Measurements from ENCODE around the gene PLPP3. TPM values are rescaled to one million over a fixed set of nuclear protein-coding genes. Genes with fewer than 3 reads are reported as not detected.

PLPP3 gene
- total RNA-seq, 1 donor from 2014 or later, result 4.9 TPM

GRCh38 chr1:56550138-56550858 is 29.1 kb downstream of the PLPP3 start:
- no peak for DNase-seq (ENCODE audit: low read depth)
- Histone ChIP-seq H3K4me3 (ENCODE audit: low read depth, low read length) (no peak overlapping the region), H3K36me3 (ENCODE audit: control insufficient read depth, insufficient read depth, low read length) (no peaks in the 10 kb centered on the region), H3K27me3 (ENCODE audit: control insufficient read depth, insufficient read depth, low read length) (no peaks in the 10 kb centered on the region)
- no peak for TF ChIP-seq CTCF (IDR thresholded peaks at IDR 0.05; ENCODE audit: insufficient read depth, low read length, poor library complexity, severe bottlenecking)

- TF ChIP-seq CTCF (IDR thresholded peaks at IDR 0.05; ENCODE audit: insufficient read depth, low read length, poor library complexity, severe bottlenecking), result no peak
Observed at GRCh38 chr1:56548571-56548970, 30.8 kb downstream of the PLPP3 start.

GRCh38 chr1:56547977-56548376 is 31.4 kb downstream of the PLPP3 start:
- Histone ChIP-seq H3K36me3 (ENCODE audit: control insufficient read depth, insufficient read depth, low read length) (no peaks in the 10 kb centered on the region), H3K27me3 (ENCODE audit: control insufficient read depth, insufficient read depth, low read length) (no peaks in the 10 kb centered on the region), H3K4me3 (ENCODE audit: low read depth, low read length) (no peak overlapping the region)
- DNase-seq (ENCODE audit: low read depth), result no peak
- TF ChIP-seq CTCF (IDR thresholded peaks at IDR 0.05; ENCODE audit: insufficient read depth, low read length, poor library complexity, severe bottlenecking), result no peak

More at GRCh38 chr1:56548571-56548970, 30.8 kb downstream of the PLPP3 start:
- H3K27me3 ChIP-seq (ENCODE audit: control insufficient read depth, insufficient read depth, low read length), result no peaks in the 10 kb centered on the region
- no peak for DNase-seq (ENCODE audit: low read depth)
- no peak overlapping the region for H3K4me3 ChIP-seq (ENCODE audit: low read depth, low read length)
- H3K36me3 ChIP-seq (ENCODE audit: control insufficient read depth, insufficient read depth, low read length), result no peaks in the 10 kb centered on the region

- Histone ChIP-seq H3K4me3 (ENCODE audit: low read depth, low read length) (no peak overlapping the region), H3K36me3 (ENCODE audit: control insufficient read depth, insufficient read depth, low read length) (no peaks in the 10 kb centered on the region), H3K27me3 (ENCODE audit: control insufficient read depth, insufficient read depth, low read length) (no peaks in the 10 kb centered on the region)
- no peak for DNase-seq (ENCODE audit: low read depth)
- no peak for TF ChIP-seq CTCF (IDR thresholded peaks at IDR 0.05; ENCODE audit: insufficient read depth, low read length, poor library complexity, severe bottlenecking)
Observed at GRCh38 chr1:56547473-56547872, 31.9 kb downstream of the PLPP3 start.

GRCh38 chr1:56545711-56546110 is 33.7 kb downstream of the PLPP3 start:
- no peaks in the 10 kb centered on the region for H3K36me3 ChIP-seq (ENCODE audit: control insufficient read depth, insufficient read depth, low read length)
- TF ChIP-seq CTCF (IDR thresholded peaks at IDR 0.05; ENCODE audit: insufficient read depth, low read length, poor library complexity, severe bottlenecking), result no peak

More at GRCh38 chr1:56545711-56546110, 33.7 kb downstream of the PLPP3 start:
- Histone ChIP-seq H3K4me3 (ENCODE audit: low read depth, low read length) (no peak overlapping the region), H3K27me3 (ENCODE audit: control insufficient read depth, insufficient read depth, low read length) (no peaks in the 10 kb centered on the region)
- no peak for DNase-seq (ENCODE audit: low read depth)
